K562 (cell line): Measurements from ENCODE around the gene PLG. TPM values are rescaled to one million over a fixed set of nuclear protein-coding genes. Genes with fewer than 3 reads are reported as not detected.

Source experiments
- ATAC-seq: fragments of 200-7000 bp; cut with Tn5 transposase; 3 replicates; pipeline ENCODE4 v1.9.1; 2020; ENCODE audit warnings: moderate library complexity
- BruUV-seq: library from RNA; stranded (reverse); fragments of 400-500 nt; replicated peaks from 2 replicates; lab custom pipeline; 2021; lab: Mats Ljungman, UMichigan
- CTCF ChIA-PET: fragments of 300-600 bp; formaldehyde crosslinking; extraction: SDS; loops from one replicate; lab custom pipeline; 2021; ENCODE audit warnings: low intra/inter-chr PET ratio; lab: Yijun Ruan, JAX
- POLR2A ChIA-PET: fragments of 300-600, 350-650 bp; sonication (Branson Sonifier 250); formaldehyde crosslinking; extraction: SDS; loops from one replicate; lab custom pipeline; 2021; ENCODE audit warnings: antibody characterized with exemption, inconsistent platforms; lab: Yijun Ruan, JAX
- DNase-seq, 4 experiments: peaks; one replicate each; pipeline versions ENCODE4 v3.0.0 to v3.0.0-alpha.2; 2011 to 2018; ENCODE audit warnings: low spot score in 3 of 4, mixed read lengths in 3 of 4; ENCODE audit errors: extremely low read depth in 1 of 4
- FAIRE-seq: peaks from 2 replicates; lab custom pipeline; 2011; peaks lifted over from hg19 to GRCh38; lab: Jason Lieb, UNC
- H2AFZ ChIP-seq: 2 replicates; pipeline ENCODE4 v1.6.0; 2011; ENCODE audit warnings: low read depth, low read length, control low read depth, inconsistent platforms
- H3K27ac ChIP-seq: fragments of 200-600 bp; 3 replicates; pipeline ENCODE4 v1.8.0; 2011; ENCODE audit warnings: low read depth, mild to moderate bottlenecking, control low read depth, inconsistent platforms, low read length, moderate library complexity, mixed read lengths; ENCODE audit errors: extremely low read depth
- H3K27me3 ChIP-seq, 2 experiments: fragments of 300-600 bp in 1 of 2; 2 replicates in 1 of 2; 3 replicates in 1 of 2; pipeline versions ENCODE4 v1.6.0 to v1.8.0; 2011; ENCODE audit warnings: inconsistent platforms in 2 of 2, low read length in 2 of 2, mild to moderate bottlenecking in 1 of 2, mixed read lengths in 1 of 2, moderate library complexity in 1 of 2; ENCODE audit not compliant: control insufficient read depth in 2 of 2, insufficient read depth in 2 of 2
- H3K36me3 ChIP-seq: fragments of 300-600 bp; 3 replicates; pipeline ENCODE4 v1.8.0; 2011; ENCODE audit warnings: mild to moderate bottlenecking, low read length, inconsistent platforms; ENCODE audit not compliant: control insufficient read depth, insufficient read depth
- H3K4me1 ChIP-seq, 2 experiments: fragments of 200-600 bp in 1 of 2; replicated peaks in 1 of 2; 2 replicates in 1 of 2; 3 replicates in 1 of 2; pipeline versions ENCODE4 v1.5.1 to v1.8.0; 2011; ENCODE audit warnings: inconsistent platforms in 2 of 2, low read length in 2 of 2, mild to moderate bottlenecking in 1 of 2, mixed read lengths in 1 of 2, moderate library complexity in 1 of 2; ENCODE audit not compliant: control insufficient read depth in 2 of 2, insufficient read depth in 2 of 2
- H3K4me2 ChIP-seq: 2 replicates; pipeline ENCODE4 v1.6.1; 2011; ENCODE audit warnings: low read length, control low read depth, inconsistent platforms, mixed read lengths; ENCODE audit not compliant: insufficient read depth
- H3K4me3 ChIP-seq: fragments of 200-600 bp; sonication (generic), shearing (Covaris generic); 2 replicates; pipeline ENCODE4 v1.5.1; 2016; ENCODE audit warnings: control low read depth, inconsistent platforms
- H3K79me2 ChIP-seq: fragments of 200-600 bp; 3 replicates; pipeline ENCODE4 v1.8.0; 2011; ENCODE audit warnings: low read length, inconsistent platforms; ENCODE audit not compliant: control insufficient read depth, insufficient read depth
- H3K9ac ChIP-seq, 2 experiments: 2 replicates each; pipeline versions ENCODE4 v1.6.0 to v1.6.1; 2011; ENCODE audit warnings: low read depth in 2 of 2, low read length in 2 of 2, control low read depth in 1 of 2, inconsistent platforms in 1 of 2, mild to moderate bottlenecking in 1 of 2, mixed read lengths in 1 of 2; ENCODE audit not compliant: insufficient read depth in 1 of 2
- H3K9me1 ChIP-seq: one replicate; pipeline ENCODE4 v1.6.0; 2011; ENCODE audit warnings: inconsistent platforms, mild to moderate bottlenecking, low read length, moderate library complexity; ENCODE audit not compliant: control insufficient read depth, insufficient read depth
- H3K9me3 ChIP-seq: replicated peaks from 2 replicates; pipeline ENCODE4 v1.5.1; 2011; ENCODE audit warnings: low read depth, low read length, inconsistent platforms; ENCODE audit not compliant: control insufficient read depth, insufficient read depth
- H4K20me1 ChIP-seq: replicated peaks from 2 replicates; pipeline ENCODE4 v1.6.1; 2011; ENCODE audit warnings: low read length, inconsistent platforms, mixed read lengths; ENCODE audit not compliant: control insufficient read depth, insufficient read depth
- ARHGAP35 ChIP-seq: fragments of 450-650 bp; IDR thresholded peaks from 2 replicates; pipeline ENCODE4 v1.6.1; 2018; ENCODE audit not compliant: partially characterized antibody
- ARID1B ChIP-seq: fragments of 450-650 bp; IDR thresholded peaks from 2 replicates; pipeline ENCODE4 v1.6.1; 2016; ENCODE audit warnings: antibody characterized with exemption, mild to moderate bottlenecking, inconsistent platforms
- ARNT ChIP-seq, 2 experiments: fragments of 450-650 bp; IDR thresholded peaks; 2 replicates each; pipeline ENCODE4 v1.6.1; 2016; ENCODE audit warnings: mild to moderate bottlenecking in 1 of 2
- BMI1 ChIP-seq: fragments of 150-350 bp; IDR thresholded peaks from 2 replicates; pipeline ENCODE4 v1.6.1; 2014; ENCODE audit warnings: low read length
- C11orf30 ChIP-seq: fragments of 450-650 bp; IDR thresholded peaks from 2 replicates; pipeline ENCODE4 v1.6.1; 2016; ENCODE audit warnings: low read depth, mild to moderate bottlenecking
- CBFA2T3 ChIP-seq: fragments of 450-650 bp; IDR thresholded peaks from 2 replicates; pipeline ENCODE4 v1.6.1; 2017
- DNMT1 ChIP-seq: fragments of 450-650 bp; IDR thresholded peaks from 2 replicates; pipeline ENCODE4 v1.6.1; 2016; ENCODE audit warnings: antibody characterized with exemption, mild to moderate bottlenecking
- DPF2 ChIP-seq: fragments of 450-650 bp; IDR thresholded peaks from 2 replicates; pipeline ENCODE4 v1.6.1; 2016
- EHMT2 ChIP-seq: fragments of 450-650 bp; IDR thresholded peaks from 2 replicates; pipeline ENCODE4 v1.6.1; 2018; ENCODE audit warnings: antibody characterized with exemption
- EP300 ChIP-seq: IDR thresholded peaks from 2 replicates; pipeline ENCODE4 v1.6.1; 2012; ENCODE audit warnings: low read length, improper control_type of control experiment
- FOSL1 ChIP-seq: fragments of 200-800 bp; sonication (Bioruptor generic); conservative IDR thresholded peaks from 2 replicates; pipeline ENCODE4 v1.6.1; 2016; ENCODE audit warnings: missing genetic modification characterization, missing compliant biosample characterization
- FOXJ2 ChIP-seq: fragments of 200-800 bp; sonication (Bioruptor generic); IDR thresholded peaks from 2 replicates; pipeline ENCODE4 v1.6.1; 2016; ENCODE audit warnings: missing genetic modification characterization, missing compliant biosample characterization
- GATA2 ChIP-seq: sonication (generic); formaldehyde crosslinking; IDR thresholded peaks from 2 replicates; pipeline ENCODE4 v1.4.0; 2020; ENCODE audit warnings: mild to moderate bottlenecking, missing genetic modification reagents
- MCM2 ChIP-seq: fragments of 450-650 bp; IDR thresholded peaks from 2 replicates; pipeline ENCODE4 v1.6.1; 2017; ENCODE audit warnings: low read depth, mild to moderate bottlenecking
- MEF2A ChIP-seq: IDR thresholded peaks from 2 replicates; pipeline ENCODE4 v1.6.1; 2011; ENCODE audit warnings: low read depth, mild to moderate bottlenecking, low read length, moderate library complexity; ENCODE audit not compliant: control insufficient read depth
- NUFIP1 ChIP-seq: fragments of 450-650 bp; IDR thresholded peaks from 2 replicates; pipeline ENCODE4 v1.6.1; 2018; ENCODE audit not compliant: partially characterized antibody
- SLC30A9 ChIP-seq: fragments of 250-450 bp; sonication (Bioruptor Pico); IDR thresholded peaks from 2 replicates; pipeline ENCODE4 v1.8.0; 2022; ENCODE audit warnings: mild to moderate bottlenecking, moderate library complexity
- SMAD3 ChIP-seq: fragments of 450-650 bp; formaldehyde crosslinking; conservative IDR thresholded peaks from 2 replicates; pipeline ENCODE4 v1.4.0; 2020; ENCODE audit warnings: mild to moderate bottlenecking
- SMARCA4 ChIP-seq: fragments of 450-650 bp; IDR thresholded peaks from 2 replicates; pipeline ENCODE4 v1.6.1; 2016
- SOX6 ChIP-seq: fragments of 450-650 bp; IDR thresholded peaks from 2 replicates; pipeline ENCODE4 v1.6.1; 2014; ENCODE audit warnings: mild to moderate bottlenecking
- TAL1 ChIP-seq: fragments of 450-650 bp; IDR thresholded peaks from 2 replicates; pipeline ENCODE4 v1.6.1; 2016; ENCODE audit warnings: mild to moderate bottlenecking
- TEAD1 ChIP-seq, 2 experiments: fragments of 450-650 bp in 1 of 2; sonication (generic) in 1 of 2; formaldehyde crosslinking; IDR thresholded peaks; 2 replicates each; pipeline versions ENCODE4 v1.4.0 to v1.8.0; 2020 to 2022; ENCODE audit warnings: mild to moderate bottlenecking in 2 of 2, missing genetic modification reagents in 1 of 2
- ZBTB8A ChIP-seq: fragments of 450-650 bp; IDR thresholded peaks from 2 replicates; pipeline ENCODE4 v1.6.1; 2018; ENCODE audit warnings: mild to moderate bottlenecking, moderate library complexity; ENCODE audit not compliant: partially characterized antibody
- ZEB2 ChIP-seq: fragments of 450-650 bp; IDR thresholded peaks from 2 replicates; pipeline ENCODE4 v1.6.1; 2016
- ZNF184 ChIP-seq: sonication (generic); formaldehyde crosslinking; IDR thresholded peaks from 2 replicates; pipeline ENCODE4 v1.5.0; 2020; ENCODE audit warnings: missing genetic modification reagents
- ZNF217 ChIP-seq: sonication (generic); formaldehyde crosslinking; IDR thresholded peaks from 2 replicates; pipeline ENCODE4 v1.8.0; 2022; ENCODE audit warnings: mild to moderate bottlenecking, missing genetic modification reagents
- ZNF668 ChIP-seq: fragments of 250-450 bp; sonication (Bioruptor Pico); IDR thresholded peaks from 2 replicates; pipeline ENCODE4 v1.8.0; 2022; ENCODE audit warnings: mild to moderate bottlenecking, inconsistent platforms
- ZNF75A ChIP-seq: fragments of 450-650 bp; formaldehyde crosslinking; IDR thresholded peaks from 2 replicates; pipeline ENCODE4 v1.4.0; 2020; ENCODE audit warnings: mild to moderate bottlenecking
- ZNF780A ChIP-seq: fragments of 250-450 bp; sonication (Bioruptor Pico); IDR thresholded peaks from 2 replicates; pipeline ENCODE4 v1.5.0; 2021; ENCODE audit warnings: mild to moderate bottlenecking
- ZSCAN29 ChIP-seq: fragments of 450-650 bp; IDR thresholded peaks from 2 replicates; pipeline ENCODE4 v1.6.1; 2017
- WGBS: fragments of 100-300 bp; shearing (Covaris generic); methylation state at CpG from one replicate; pipeline ENCODE4 v1.1.6; 2016; ENCODE audit warnings: low coverage, mixed read lengths; ENCODE audit not compliant: insufficient coverage; ENCODE audit errors: missing lambda C conversion rate; 5-methylcytosine and 5-hydroxymethylcytosine counted together
- in situ Hi-C: fragments of 300-500 bp; cut with MboI; formaldehyde crosslinking; loops from 4 replicates; pipeline ENCODE4 v1.15.0; 2018; ENCODE audit warnings: inconsistent platforms, mixed read lengths
- intact Hi-C: fragments of 100-400 bp; cut with micrococcal nuclease; formaldehyde crosslinking; loops from 2 replicates; pipeline ENCODE4 v1.14.2; 2022
- polyA plus RNA-seq, 8 experiments: library from polyadenylated mRNA; depleted of rRNA in 4 of 8; stranded (reverse) in 5 of 8; unstranded in 3 of 8; fragments of >200 nt; fragmentation: Nextera tagmentation in 2 of 8; fragmentation: Illumina TruSeq in 1 of 8; extraction: Ambion mirVana in 2 of 8; extraction: Trizol in 1 of 8; gene quantifications; 2 replicates each; pipeline versions ENCODE4 v1.2.1 to v1.2.3, GENCODE V29; 2011 to 2014; ENCODE audit warnings: inconsistent platforms in 1 of 8, missing spikeins in 1 of 8
- total RNA-seq, 7 experiments: library from RNA; depleted of rRNA in 6 of 7; stranded (reverse); fragments of >200 nt in 6 of 7; fragmentation: Illumina TruSeq in 2 of 7; extraction: Trizol in 2 of 7; gene quantifications; 2 replicates each; pipeline versions ENCODE4 v1.2.1 to v1.2.3, GENCODE V29; 2011 to 2021; ENCODE audit warnings: low replicate concordance in 1 of 7
- TF ChIP-seq, protein P1 (sequence below): fragments of 450-650 bp; IDR thresholded peaks from 2 replicates; pipeline ENCODE4 v1.6.1; 2017; ENCODE audit warnings: mild to moderate bottlenecking, moderate library complexity

Gene PLG
- total and polyA plus RNA-seq, 9 of the 15 experiments (the other 6 are each of a cell fraction or from before 2014, with no cell fraction given), result 0.64 TPM; not detected in 8

- intact Hi-C loops, result no loop called here
- POLR2A ChIA-PET, result interaction anchor here (2.1 kb wide), 1 partner anchor 9 kb away, joined by 6 read pairs; no protein-coding TSS in a partner anchor
- CTCF ChIA-PET, result no interaction called here
- TF ChIP-seq FOXJ2 (tag), result no peak
- no peak for TF ChIP-seq ZNF184 (CRISPR knock-in tag)
- TF ChIP-seq EHMT2, result 0 out of 2 replicates have a peak, but pooled peaks have one; percentile 24
- peak; percentile 78 for TF ChIP-seq ARID1B
- TF ChIP-seq MCM2, result no peak
- TF ChIP-seq ZBTB8A, result no peak
- 0 out of 2 replicates have a peak, but pooled peaks have one; percentile 35 for TF ChIP-seq DPF2
- TF ChIP-seq TEAD1 (CRISPR knock-in tag; IDR thresholded peaks at IDR 0.05), result no peak
- no peak for TF ChIP-seq ZEB2
- peak; percentile 37; the same call in 1 of the 2 replicates for TF ChIP-seq EP300
- TF ChIP-seq CBFA2T3, result peak; percentile 57
- no peak for TF ChIP-seq ZSCAN29
- TF ChIP-seq NUFIP1, result no peak
- TF ChIP-seq, protein P1, sequence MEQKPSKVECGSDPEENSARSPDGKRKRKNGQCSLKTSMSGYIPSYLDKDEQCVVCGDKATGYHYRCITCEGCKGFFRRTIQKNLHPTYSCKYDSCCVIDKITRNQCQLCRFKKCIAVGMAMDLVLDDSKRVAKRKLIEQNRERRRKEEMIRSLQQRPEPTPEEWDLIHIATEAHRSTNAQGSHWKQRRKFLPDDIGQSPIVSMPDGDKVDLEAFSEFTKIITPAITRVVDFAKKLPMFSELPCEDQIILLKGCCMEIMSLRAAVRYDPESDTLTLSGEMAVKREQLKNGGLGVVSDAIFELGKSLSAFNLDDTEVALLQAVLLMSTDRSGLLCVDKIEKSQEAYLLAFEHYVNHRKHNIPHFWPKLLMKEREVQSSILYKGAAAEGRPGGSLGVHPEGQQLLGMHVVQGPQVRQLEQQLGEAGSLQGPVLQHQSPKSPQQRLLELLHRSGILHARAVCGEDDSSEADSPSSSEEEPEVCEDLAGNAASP, result no peak
- peak; percentile 64; the same call in 1 of the 2 replicates for TF ChIP-seq SOX6
- TF ChIP-seq FOSL1 (tag), result 0 out of 2 replicates have a peak, but pooled peaks have one; percentile 14
- TF ChIP-seq ARHGAP35, result no peak
- TF ChIP-seq GATA2, result no peak
- peak; percentile 35; the same call in 1 of the 2 replicates for TF ChIP-seq TAL1
- no peak for TF ChIP-seq DNMT1
- no peak for TF ChIP-seq SLC30A9
- no peak for TF ChIP-seq MEF2A
- TF ChIP-seq ZNF217, result no peak
- TF ChIP-seq ZNF780A (CRISPR knock-in tag), result no peak
- TF ChIP-seq ARNT (IDR thresholded peaks at IDR 0.05), result no peak
- TF ChIP-seq ZNF668, result no peak
- TF ChIP-seq C11orf30, result no peak
- no peak for TF ChIP-seq ZNF75A (CRISPR knock-in tag)
- TF ChIP-seq SMARCA4, result peak; percentile 60; the same call in 1 of the 2 replicates
- TF ChIP-seq SMAD3 (CRISPR knock-in tag), result no peak
- no peak for TF ChIP-seq BMI1
Observed at GRCh38 chr6:160782228-160782627, 80.2 kb downstream of the PLG start.

More at GRCh38 chr6:160782228-160782627, 80.2 kb downstream of the PLG start:
- DNase-seq (peak in 1 of 4 experiments; percentile 21), FAIRE-seq (no peak), ATAC-seq (peak; percentile 78)
- BruUV-seq, result no TSS peak
- no peaks in the 10 kb centered on the region for H3K9me1 ChIP-seq
- peaks cover 8% of the 10 kb centered on the region for H3K9me3 ChIP-seq
- H2AFZ ChIP-seq, result peak overlapping the region; percentile 66
- peaks cover 0 to 9% of the 10 kb centered on the region in 2 experiments; a peak in 2 of 5 replicates for H3K4me1 ChIP-seq
- H3K27ac ChIP-seq, result peak overlapping the region; percentile 52; the same call in 1 of the 3 replicates
- WGBS, result 8% methylated on average over 1 of the region's 1 CpG
- H3K36me3 ChIP-seq, result no peaks in the 10 kb centered on the region
- no peaks in the 10 kb centered on the region for H4K20me1 ChIP-seq
- peak overlapping the region; percentile 38; the same call in 1 of the 2 replicates for H3K4me2 ChIP-seq
- no peak overlapping the region for H3K9ac ChIP-seq
- H3K27me3 ChIP-seq, result no peaks in the 10 kb centered on the region
- H3K4me3 ChIP-seq, result no peak overlapping the region
- in situ Hi-C loops, result no loop called here
- H3K79me2 ChIP-seq, result no peaks in the 10 kb centered on the region
